HG03575 (cell line): Measurements from ENCODE around the gene FOXF1.

Source experiments
- ATAC-seq: cut with Tn5 transposase; IDR thresholded peaks from one replicate; pipeline ENCODE4 v1.9.1; 2021; ENCODE audit not compliant: unreplicated experiment, insufficient number of reproducible peaks, low FRiP score; ENCODE audit errors: extremely low read depth

The FOXF1 gene

GRCh38 chr16:86491640-86492023, 18.7 kb upstream of the FOXF1 start:
- no peak for ATAC-seq

- ATAC-seq = no peak
Measured at GRCh38 chr16:86492267-86492960, 17.9 kb upstream of the FOXF1 start.

DNA sequence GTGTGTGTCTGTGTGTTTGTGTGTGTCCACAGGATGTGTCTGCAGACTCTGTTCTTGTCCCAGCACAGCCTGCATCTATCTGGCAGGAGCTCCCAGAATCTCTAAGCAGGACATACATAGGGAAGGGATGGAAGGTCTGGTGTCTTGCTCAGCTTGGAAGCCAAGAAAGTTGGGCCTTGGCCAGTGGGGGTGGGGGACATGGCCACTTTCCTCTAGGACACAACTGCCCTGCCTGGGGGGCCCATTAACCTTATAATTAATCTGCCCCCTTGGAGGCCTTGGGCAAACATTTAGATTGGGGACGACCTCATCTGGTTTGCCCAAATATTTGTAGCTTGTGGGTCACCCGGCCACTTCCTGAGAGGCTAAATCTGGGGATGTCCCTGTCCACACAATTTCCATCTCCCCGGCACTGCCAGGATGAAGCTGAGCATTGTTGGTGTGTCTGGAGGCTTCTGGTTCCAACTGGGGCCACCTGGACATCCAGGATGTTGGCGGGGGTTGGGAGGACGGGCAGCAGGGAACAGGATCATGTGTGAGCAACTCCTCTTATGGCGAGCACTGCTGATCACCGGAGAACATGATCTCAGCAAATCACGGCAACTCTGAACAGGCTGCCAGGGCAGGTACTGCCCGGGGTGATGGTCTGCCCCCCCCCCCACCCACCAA, 17.2 kb upstream of the FOXF1 start:
- ATAC-seq = no peak

DNA sequence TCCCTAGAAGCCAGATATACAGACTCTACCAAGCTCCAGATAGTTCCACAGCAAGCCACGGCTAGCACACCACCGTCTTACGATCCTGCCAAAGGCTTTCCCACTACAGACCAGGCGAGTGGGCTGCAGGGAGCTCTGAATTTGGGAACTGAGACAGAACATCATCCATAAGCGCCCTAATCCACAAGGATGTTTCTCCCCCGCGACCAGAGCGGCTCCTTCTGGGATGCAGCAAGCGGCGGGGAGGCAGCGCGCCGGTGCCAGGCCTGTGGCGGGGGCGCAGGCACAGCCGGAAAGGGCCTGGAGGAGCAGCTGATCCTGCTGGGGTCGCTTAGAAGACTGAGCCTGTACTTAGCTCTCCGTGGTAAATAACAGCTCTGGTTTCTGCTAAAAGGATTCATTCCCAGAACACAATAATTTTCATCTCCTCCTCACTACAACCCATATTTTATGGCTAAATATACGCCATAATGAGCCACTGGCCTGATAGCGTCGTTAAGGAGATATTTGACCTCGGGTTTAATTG, 16.2 kb upstream of the FOXF1 start:
- ATAC-seq = no peak

GRCh38 chr16:86494565-86495356, 15.6 kb upstream of the FOXF1 start:
- no peak for ATAC-seq

DNA sequence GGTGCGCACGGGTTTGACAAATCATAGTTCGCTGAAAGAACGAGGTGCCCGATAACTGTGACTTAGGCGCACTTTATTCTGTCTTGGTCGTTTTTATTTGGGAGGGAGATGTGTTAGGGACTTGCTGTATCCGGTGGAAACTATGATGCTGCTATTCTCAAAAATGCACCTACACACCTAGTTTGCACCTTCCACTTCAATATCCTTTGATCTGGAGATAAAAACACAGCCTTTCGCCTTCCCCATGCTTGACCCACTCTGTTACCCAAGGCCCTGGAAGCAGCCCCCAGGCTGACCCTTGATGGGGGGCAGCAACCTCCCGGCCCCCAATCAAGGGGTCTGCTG, 15.0 kb upstream of the FOXF1 start:
- no peak for ATAC-seq

DNA sequence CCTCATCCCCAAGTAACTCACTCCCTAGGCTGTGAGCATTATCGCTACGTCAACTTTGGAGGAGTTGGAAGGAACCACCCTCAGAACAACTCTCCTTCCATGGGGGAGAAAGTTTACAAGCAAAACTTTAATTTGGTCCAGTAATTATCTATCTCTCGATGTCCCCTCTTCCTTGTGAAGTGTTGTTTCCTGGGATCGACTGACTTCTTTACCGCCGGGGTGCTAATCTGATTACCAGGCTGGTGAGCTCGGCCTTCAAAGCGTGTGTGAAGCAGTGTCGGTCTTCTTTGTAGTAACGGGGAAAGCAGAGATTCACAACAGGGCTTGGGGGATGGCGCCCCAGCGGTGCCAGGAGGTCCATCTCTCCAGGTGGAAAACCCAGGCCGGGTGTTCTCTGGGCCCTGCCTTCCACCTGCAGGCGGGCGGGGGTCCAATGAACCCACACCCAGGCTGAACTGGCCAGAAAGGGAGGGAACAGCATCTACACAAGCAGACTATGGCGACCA, 14.5 kb upstream of the FOXF1 start:
- ATAC-seq = no peak

GRCh38 chr16:86496262-86496928, 13.9 kb upstream of the FOXF1 start:
- ATAC-seq = no peak

DNA sequence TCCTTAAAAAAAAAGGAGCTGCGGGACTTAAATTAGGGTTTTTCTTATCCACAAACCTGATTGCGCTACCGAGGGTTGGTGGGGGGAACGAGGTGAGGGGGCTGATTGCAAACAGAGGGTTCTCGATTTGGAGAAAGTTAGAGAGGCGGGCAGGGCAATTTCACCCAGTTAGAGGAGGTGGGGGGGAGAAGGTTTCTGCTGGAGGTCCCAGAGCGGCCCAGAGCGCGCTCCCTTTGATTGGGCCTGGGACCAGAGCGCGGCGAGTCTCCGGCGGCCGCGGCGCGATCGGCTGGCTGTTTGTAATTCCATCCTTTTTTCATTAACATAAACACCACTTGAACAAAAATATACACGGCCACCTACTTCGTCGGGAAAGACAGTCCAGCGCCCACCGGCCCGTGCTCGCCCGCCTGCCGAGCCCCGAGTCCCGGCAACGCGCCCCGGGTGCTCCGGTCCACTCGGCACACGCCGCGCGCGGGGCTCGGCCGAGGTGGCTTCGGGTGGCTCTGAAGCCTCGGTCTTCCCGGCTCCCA, 13.3 kb upstream of the FOXF1 start:
- no peak for ATAC-seq

DNA sequence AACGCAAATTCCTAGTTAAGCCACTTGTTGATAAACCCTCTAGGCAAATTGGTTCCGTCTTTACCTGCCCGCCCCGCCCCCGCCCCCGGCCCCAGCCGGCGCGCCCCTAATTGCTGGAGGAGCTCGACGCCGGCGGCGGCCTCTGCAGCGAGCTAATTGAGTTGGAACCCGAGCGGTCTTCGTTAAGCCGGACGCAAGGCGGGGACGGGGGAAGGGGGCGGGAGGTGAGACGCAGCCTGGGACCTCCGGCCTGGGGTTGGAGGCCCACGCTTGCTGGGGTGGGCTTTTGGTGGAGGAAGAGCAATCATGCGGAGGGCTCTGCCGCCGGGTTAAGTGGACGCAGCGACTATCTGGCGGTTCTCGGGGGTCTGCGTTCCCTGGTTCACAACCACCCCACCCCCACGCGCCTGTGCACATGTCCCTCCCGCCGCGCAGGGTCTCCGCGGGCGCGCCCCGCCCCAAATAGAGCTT, 12.7 kb upstream of the FOXF1 start:
- ATAC-seq = no peak

GRCh38 chr16:86498155-86498670, 12.1 kb upstream of the FOXF1 start:
- no peak for ATAC-seq

DNA sequence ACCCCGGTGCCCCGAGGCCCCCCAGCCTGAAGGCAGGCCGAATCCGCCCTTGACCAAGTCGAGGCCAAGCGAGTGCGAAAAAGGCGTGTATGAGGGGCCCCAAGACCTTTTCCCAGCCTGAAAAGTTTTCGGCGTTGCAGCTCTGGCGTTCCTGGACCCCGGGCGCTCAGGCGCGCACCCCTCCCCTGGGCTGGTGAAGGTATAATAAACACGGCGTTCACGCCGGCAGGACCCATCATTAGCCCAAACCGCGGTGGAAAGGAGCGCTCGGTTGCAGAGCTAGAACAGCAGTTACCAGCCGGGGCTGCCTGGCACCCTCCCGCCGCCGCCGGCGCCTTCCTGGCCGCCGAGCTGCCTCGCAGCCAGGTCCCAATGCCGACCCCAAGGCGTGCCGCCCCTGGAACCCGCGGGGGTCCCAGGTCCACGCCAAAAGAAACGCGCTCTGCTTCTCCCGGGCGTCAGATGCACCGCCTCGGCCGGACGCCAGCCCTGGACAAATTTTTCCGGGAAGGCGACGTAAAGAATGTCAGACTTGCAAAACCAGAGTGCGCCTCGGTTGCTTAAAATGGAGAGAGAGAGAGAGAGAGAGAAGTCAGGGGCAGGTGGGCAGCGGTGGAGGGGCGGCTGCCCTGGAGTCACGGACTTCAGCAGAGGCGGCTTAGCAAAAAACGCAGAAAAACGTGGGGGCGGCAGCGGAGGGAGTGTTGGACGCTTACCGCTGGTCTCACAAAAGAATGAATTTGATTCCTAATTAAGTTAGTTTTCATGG, 11.5 kb upstream of the FOXF1 start:
- ATAC-seq = no peak

DNA sequence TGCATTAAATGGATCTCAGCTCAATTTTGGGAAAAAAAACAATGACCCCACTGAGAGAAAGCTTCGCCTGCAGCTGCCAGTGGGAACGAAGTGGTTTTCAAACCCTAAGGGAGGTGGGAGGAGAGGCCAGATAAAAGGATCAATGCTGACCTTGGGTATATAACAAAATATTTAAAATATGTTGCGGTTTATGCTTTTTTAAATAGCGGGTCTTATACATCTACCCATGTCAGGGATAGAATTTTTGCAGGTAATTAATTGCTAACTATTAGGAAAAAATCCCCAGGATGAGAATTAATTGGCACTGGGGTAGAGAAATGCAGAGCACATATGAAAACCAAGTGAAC, 10.9 kb upstream of the FOXF1 start:
- ATAC-seq = no peak

- no peak for ATAC-seq
Measured at GRCh38 chr16:86499889-86500707, 10.2 kb upstream of the FOXF1 start.

DNA sequence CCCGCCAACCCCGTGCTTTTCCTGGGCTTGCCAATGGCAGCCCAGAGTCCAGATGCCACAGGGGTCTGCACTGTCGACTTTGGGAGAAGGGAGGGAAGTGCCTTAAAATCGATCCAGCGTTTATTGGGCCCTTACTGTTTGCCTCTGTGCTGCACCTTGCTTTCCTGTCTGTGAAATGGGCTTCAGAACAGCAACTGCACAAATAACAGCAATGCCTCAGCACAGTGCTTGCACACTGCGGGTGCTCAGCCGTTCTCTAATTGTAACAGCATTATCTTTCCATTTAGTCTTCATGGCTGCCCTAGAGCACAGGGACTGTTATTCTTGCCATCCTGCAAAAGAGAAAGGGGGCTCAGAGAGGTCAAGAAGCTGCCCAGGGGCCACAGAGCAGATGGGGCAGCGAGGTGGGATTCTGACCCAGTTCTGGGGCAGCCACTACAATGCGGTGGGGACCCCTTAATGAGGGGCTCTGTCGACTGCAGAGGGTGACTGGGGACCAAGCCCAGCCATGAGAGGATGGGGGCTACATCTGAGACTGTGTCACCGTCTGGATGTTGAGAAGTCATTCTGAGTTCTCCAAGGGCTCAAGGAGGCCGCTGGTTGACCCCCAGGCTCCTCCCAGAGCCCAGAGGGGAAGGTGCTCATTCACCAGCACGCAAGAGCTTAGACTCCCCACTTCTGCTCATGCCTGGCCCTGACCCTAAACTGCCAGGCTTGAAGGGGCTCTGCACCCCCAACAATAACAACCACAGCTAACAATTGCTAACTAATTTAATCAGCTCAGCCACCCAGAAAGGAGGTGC, 9.4 kb upstream of the FOXF1 start:
- ATAC-seq = no peak

DNA sequence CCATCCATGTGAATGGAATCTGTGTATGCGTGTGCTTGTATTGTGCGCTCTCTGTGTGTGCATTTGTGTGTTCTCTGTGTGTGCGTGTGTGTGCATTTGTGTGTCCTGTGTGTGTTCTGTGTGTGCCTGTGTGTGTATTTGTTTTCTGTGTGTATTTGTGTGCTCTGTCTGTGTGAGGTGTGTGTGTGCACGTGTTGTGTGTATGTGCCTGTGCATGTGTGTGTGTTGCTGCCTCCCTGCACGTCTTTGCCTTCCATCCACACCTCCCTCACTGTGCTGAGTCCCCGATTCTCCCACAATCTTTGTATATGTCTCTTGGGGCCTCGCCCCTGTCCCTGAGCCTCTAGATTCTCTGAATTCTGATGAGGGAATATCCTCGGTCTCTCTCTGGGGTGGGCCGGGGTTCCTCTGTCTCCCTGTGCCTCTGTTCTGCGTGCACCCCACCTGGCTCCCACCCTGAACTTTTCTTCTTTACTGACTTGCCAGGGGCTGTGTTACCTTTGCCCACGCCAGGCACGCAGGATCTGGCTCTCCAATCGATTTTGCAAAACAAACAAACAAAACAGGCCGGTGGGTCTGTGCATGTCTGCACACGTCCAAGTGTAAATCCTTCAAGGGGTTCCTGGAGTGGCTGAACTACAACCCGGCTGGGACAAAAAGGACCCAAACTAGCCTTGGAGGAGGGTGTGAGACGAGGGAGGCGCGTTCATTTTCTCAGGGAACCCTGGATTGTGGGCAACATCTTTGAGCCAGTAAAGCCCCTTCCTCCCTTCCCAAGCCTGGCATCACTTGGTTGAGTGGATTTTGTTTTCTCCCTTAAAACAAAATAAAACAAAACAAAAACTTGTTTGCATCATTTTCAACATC, 8.1 kb upstream of the FOXF1 start:
- ATAC-seq = no peak
